GM23338 (cell line): ENCODE data around the gene ABCG8. TPM values are rescaled to one million over a fixed set of nuclear protein-coding genes. Genes with fewer than 3 reads are reported as not detected.

ENCODE experiments used
- ATAC-seq: fragments of 200-7000 bp; cut with Tn5 transposase; 3 replicates; pipeline ENCODE4 v1.9.1; 2020
- DNase-seq: peaks from one replicate; pipeline ENCODE4 v3.0.0-alpha.2; 2015; ENCODE audit warnings: low spot score
- H2AFZ ChIP-seq: fragments of 200-600 bp; sonication (generic); 2 replicates; pipeline ENCODE4 v1.8.0; 2016; ENCODE audit warnings: antibody characterized with exemption, mild to moderate bottlenecking, moderate library complexity
- H3F3A ChIP-seq: fragments of 200-600 bp; sonication (generic); replicated peaks from 2 replicates; pipeline ENCODE4 v1.8.0; 2017; ENCODE audit warnings: antibody characterized with exemption, mixed run types, low read depth
- H3K27ac ChIP-seq: fragments of 200-600 bp; sonication (generic); 2 replicates; pipeline ENCODE4 v1.6.1; 2016; ENCODE audit warnings: low read depth
- H3K27me3 ChIP-seq: fragments of 200-600 bp; sonication (generic); 2 replicates; pipeline ENCODE4 v1.8.0; 2016; ENCODE audit warnings: mild to moderate bottlenecking, mixed run types, moderate library complexity; ENCODE audit not compliant: insufficient read depth
- H3K36me3 ChIP-seq: fragments of 200-600 bp; sonication (generic); 2 replicates; pipeline ENCODE4 v1.8.0; 2016; ENCODE audit warnings: mild to moderate bottlenecking; ENCODE audit not compliant: insufficient read depth
- H3K4me1 ChIP-seq: fragments of 200-600 bp; sonication (generic); 2 replicates; pipeline ENCODE4 v1.8.0; 2016; ENCODE audit warnings: mild to moderate bottlenecking, moderate library complexity; ENCODE audit not compliant: insufficient read depth
- H3K4me2 ChIP-seq: fragments of 200-600 bp; sonication (generic); 2 replicates; pipeline ENCODE4 v1.7.1; 2017; ENCODE audit warnings: mixed run types
- H3K4me3 ChIP-seq: fragments of 200-600 bp; sonication (generic); 2 replicates; pipeline ENCODE4 v1.6.1; 2016; ENCODE audit warnings: mixed run types
- H3K79me2 ChIP-seq: fragments of 200-600 bp; sonication (generic); replicated peaks from 2 replicates; pipeline ENCODE4 v1.8.0; 2017; ENCODE audit warnings: mild to moderate bottlenecking; ENCODE audit not compliant: insufficient read depth
- H3K9me2 ChIP-seq: fragments of 200-600 bp; sonication (generic); 2 replicates; pipeline ENCODE4 v1.8.0; 2017; ENCODE audit not compliant: insufficient read depth
- H4K20me1 ChIP-seq: fragments of 200-600 bp; sonication (generic); replicated peaks from 2 replicates; pipeline ENCODE4 v1.8.0; 2017; ENCODE audit warnings: mild to moderate bottlenecking; ENCODE audit not compliant: insufficient read depth
- H3K27ac Mint-ChIP-seq: 2 replicates; pipeline ENCODE4 v1.8.0; 2020; ENCODE audit warnings: inconsistent platforms, mild to moderate bottlenecking, moderate library complexity, mixed read lengths
- H3K27me3 Mint-ChIP-seq: 3 replicates; pipeline ENCODE4 v1.8.0; 2022; ENCODE audit warnings: low read depth, mild to moderate bottlenecking, moderate library complexity, mixed read lengths, inconsistent platforms; ENCODE audit not compliant: insufficient read depth, poor library complexity
- H3K36me3 Mint-ChIP-seq: 3 replicates; pipeline ENCODE4 v1.8.0; 2021; ENCODE audit warnings: low read depth, mild to moderate bottlenecking, inconsistent platforms, moderate library complexity, mixed read lengths
- H3K4me1 Mint-ChIP-seq: 3 replicates; pipeline ENCODE4 v1.8.0; 2020; ENCODE audit warnings: mild to moderate bottlenecking, inconsistent platforms, mixed read lengths
- H3K4me3 Mint-ChIP-seq: 3 replicates; pipeline ENCODE4 v1.8.0; 2021; ENCODE audit warnings: moderate library complexity, mild to moderate bottlenecking, inconsistent platforms, mixed read lengths
- H3K9me3 Mint-ChIP-seq: 3 replicates; pipeline ENCODE4 v1.8.0; 2020; ENCODE audit warnings: moderate library complexity, mild to moderate bottlenecking, inconsistent platforms, mixed read lengths
- CREB1 ChIP-seq: fragments of 250-450 bp; sonication (Bioruptor Pico); IDR thresholded peaks from 2 replicates; pipeline ENCODE4 v1.5.0; 2020; ENCODE audit warnings: low read depth, mild to moderate bottlenecking, moderate library complexity
- EZH2 ChIP-seq: fragments of 200-600 bp; sonication (generic); IDR thresholded peaks from one replicate; pipeline ENCODE4 v1.8.0; 2017; ENCODE audit warnings: antibody characterized with exemption, mild to moderate bottlenecking, low read depth; ENCODE audit not compliant: unreplicated experiment
- EZH2phosphoT487 ChIP-seq: fragments of 200-600 bp; sonication (generic); IDR thresholded peaks from one replicate; pipeline ENCODE4 v1.8.1; 2018; ENCODE audit warnings: antibody characterized with exemption; ENCODE audit not compliant: unreplicated experiment
- JUNB ChIP-seq: IDR thresholded peaks from one replicate; pipeline ENCODE4 v1.6.1; 2016; ENCODE audit warnings: antibody characterized with exemption; ENCODE audit not compliant: unreplicated experiment
- NANOG ChIP-seq: IDR thresholded peaks from 2 replicates; pipeline ENCODE4 v1.6.1; 2016; ENCODE audit warnings: antibody characterized with exemption, borderline replicate concordance
- POLR2AphosphoS5 ChIP-seq: IDR thresholded peaks from 2 replicates; pipeline ENCODE4 v1.6.1; 2016; ENCODE audit warnings: antibody characterized with exemption, low read depth
- ZNF114 ChIP-seq: fragments of 250-450 bp; sonication (Bioruptor Pico); IDR thresholded peaks from 2 replicates; pipeline ENCODE4 v1.5.0; 2020; ENCODE audit warnings: mild to moderate bottlenecking, moderate library complexity
- ZNF331 ChIP-seq: fragments of 250-450 bp; sonication (Bioruptor Pico); IDR thresholded peaks from 2 replicates; pipeline ENCODE4 v1.5.0; 2020; ENCODE audit warnings: low read depth, mild to moderate bottlenecking, moderate library complexity
- ZNF462 ChIP-seq: fragments of 250-450 bp; sonication (Bioruptor Pico); IDR thresholded peaks from 2 replicates; pipeline ENCODE4 v1.5.0; 2020; ENCODE audit warnings: mild to moderate bottlenecking, moderate library complexity
- polyA plus RNA-seq: library from polyadenylated mRNA; unstranded; fragments of >200 nt; fragmentation: Nextera tagmentation; extraction: Ambion mirVana; gene quantifications from 2 replicates; pipeline ENCODE4 v1.2.1, GENCODE V29; 2016
- total RNA-seq: library from RNA; depleted of rRNA; stranded (reverse); fragments of >200 nt; shearing (Covaris generic); gene quantifications from 2 replicates; pipeline ENCODE4 v1.2.3, GENCODE V29; 2014
- TF ChIP-seq, protein P1 (sequence below): IDR thresholded peaks from 2 replicates; pipeline ENCODE4 v1.6.1; 2016; ENCODE audit warnings: antibody characterized with exemption
- TF ChIP-seq, protein P2 (sequence below), 2 experiments: fragments of 200-600 bp in 1 of 2; sonication (generic) in 1 of 2; conservative IDR thresholded peaks; 2 replicates each; pipeline versions ENCODE4 v1.5.1 to v1.6.1; 2016 to 2017; ENCODE audit warnings: antibody characterized with exemption in 2 of 2, low read depth in 2 of 2, mild to moderate bottlenecking in 2 of 2, moderate library complexity in 1 of 2

Gene ABCG8
- total and polyA plus RNA-seq, 2 experiments from 2014 or later, result 0.19 to 0.35 TPM

DNA sequence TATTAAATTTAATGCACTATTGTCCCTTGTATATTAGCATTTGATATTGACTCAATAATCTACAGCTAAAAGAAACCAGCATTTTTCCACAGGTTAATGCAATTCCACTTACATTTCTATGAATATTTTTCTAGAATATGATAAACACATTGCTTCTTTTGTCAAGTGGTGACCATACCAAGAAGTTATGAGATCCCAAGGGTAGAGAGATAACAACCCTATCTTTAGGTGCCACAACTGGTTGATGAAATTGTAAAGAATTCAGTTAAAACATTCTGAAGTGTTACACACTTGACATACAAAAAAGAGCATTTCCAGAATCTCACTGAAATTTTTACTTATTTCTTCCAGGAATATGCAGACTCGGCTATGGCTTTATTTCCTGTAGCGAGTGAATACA, 56.0 kb downstream of the ABCG8 start:
- TF ChIP-seq ZNF114 (CRISPR knock-in tag), result no peak
- TF ChIP-seq, protein P1, sequence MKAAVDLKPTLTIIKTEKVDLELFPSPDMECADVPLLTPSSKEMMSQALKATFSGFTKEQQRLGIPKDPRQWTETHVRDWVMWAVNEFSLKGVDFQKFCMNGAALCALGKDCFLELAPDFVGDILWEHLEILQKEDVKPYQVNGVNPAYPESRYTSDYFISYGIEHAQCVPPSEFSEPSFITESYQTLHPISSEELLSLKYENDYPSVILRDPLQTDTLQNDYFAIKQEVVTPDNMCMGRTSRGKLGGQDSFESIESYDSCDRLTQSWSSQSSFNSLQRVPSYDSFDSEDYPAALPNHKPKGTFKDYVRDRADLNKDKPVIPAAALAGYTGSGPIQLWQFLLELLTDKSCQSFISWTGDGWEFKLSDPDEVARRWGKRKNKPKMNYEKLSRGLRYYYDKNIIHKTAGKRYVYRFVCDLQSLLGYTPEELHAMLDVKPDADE, result no peak
- TF ChIP-seq, protein P2, sequence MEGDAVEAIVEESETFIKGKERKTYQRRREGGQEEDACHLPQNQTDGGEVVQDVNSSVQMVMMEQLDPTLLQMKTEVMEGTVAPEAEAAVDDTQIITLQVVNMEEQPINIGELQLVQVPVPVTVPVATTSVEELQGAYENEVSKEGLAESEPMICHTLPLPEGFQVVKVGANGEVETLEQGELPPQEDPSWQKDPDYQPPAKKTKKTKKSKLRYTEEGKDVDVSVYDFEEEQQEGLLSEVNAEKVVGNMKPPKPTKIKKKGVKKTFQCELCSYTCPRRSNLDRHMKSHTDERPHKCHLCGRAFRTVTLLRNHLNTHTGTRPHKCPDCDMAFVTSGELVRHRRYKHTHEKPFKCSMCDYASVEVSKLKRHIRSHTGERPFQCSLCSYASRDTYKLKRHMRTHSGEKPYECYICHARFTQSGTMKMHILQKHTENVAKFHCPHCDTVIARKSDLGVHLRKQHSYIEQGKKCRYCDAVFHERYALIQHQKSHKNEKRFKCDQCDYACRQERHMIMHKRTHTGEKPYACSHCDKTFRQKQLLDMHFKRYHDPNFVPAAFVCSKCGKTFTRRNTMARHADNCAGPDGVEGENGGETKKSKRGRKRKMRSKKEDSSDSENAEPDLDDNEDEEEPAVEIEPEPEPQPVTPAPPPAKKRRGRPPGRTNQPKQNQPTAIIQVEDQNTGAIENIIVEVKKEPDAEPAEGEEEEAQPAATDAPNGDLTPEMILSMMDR (conservative IDR thresholded peaks at IDR 0.05; ENCODE audit: low read depth in 2 of 2), result no peak
- TF ChIP-seq EZH2phosphoT487, result no peak
- no peak for DNase-seq
- H3K4me1 ChIP-seq, result no peaks in the 10 kb centered on the region
- H3K4me2 ChIP-seq, result no peak overlapping the region
- H3K4me3 ChIP-seq, result no peak overlapping the region
- H3K27ac ChIP-seq, result no peak overlapping the region
- H3K36me3 Mint-ChIP-seq, result peaks cover 89% of the 10 kb centered on the region
- H3K9me2 ChIP-seq, result no peaks in the 10 kb centered on the region
- H3K4me3 Mint-ChIP-seq, result no peak overlapping the region
- peaks cover 3% of the 10 kb centered on the region; the same call in 1 of the 3 replicates for H3K4me1 Mint-ChIP-seq
- peaks cover 5% of the 10 kb centered on the region; the same call in 1 of the 2 replicates for H3F3A ChIP-seq
- H3K9me3 Mint-ChIP-seq, result no peaks in the 10 kb centered on the region
- H4K20me1 ChIP-seq, result peaks cover 6% of the 10 kb centered on the region; the same call in 1 of the 2 replicates
- no peaks in the 10 kb centered on the region for H3K79me2 ChIP-seq
- no peak overlapping the region for H2AFZ ChIP-seq
- peaks cover 67% of the 10 kb centered on the region for H3K36me3 ChIP-seq
- H3K27me3 ChIP-seq, result no peaks in the 10 kb centered on the region
- peaks cover 10% of the 10 kb centered on the region for H3K27me3 Mint-ChIP-seq
- H3K27ac Mint-ChIP-seq, result no peak overlapping the region
- ATAC-seq, result no peak

DNA sequence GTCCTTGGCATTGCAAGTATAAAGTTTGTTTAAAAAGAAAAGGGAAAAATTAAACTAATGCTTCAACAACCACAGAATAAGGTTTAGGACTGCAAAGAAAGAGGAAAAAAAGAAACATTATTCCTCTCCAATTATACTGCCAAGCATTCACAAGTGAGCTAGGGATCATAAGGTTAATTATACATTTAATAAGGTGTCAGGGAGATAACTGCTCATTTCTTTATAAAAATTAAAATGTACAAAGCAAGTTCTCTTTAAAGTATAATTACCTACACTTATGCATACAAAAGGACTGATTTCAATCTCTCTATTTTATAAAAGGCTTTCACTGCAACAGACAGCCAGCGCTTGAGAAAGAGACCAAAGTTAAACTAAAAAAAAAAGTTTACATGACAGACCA, 58.1 kb downstream of the ABCG8 start:
- DNase-seq (no peak), ATAC-seq (no peak)
- Histone ChIP-seq H3K27me3 (no peaks in the 10 kb centered on the region), H3K4me2 (no peak overlapping the region), H3K79me2 (no peaks in the 10 kb centered on the region), H3F3A (peaks cover 5% of the 10 kb centered on the region; the same call in 1 of the 2 replicates), H3K4me3 (no peak overlapping the region), H4K20me1 (peaks cover 10% of the 10 kb centered on the region; the same call in 1 of the 2 replicates), H3K9me2 (no peaks in the 10 kb centered on the region), H3K27ac (no peak overlapping the region), H2AFZ (no peak overlapping the region), H3K4me1 (no peaks in the 10 kb centered on the region), H3K36me3 (peaks cover 56% of the 10 kb centered on the region)
- Mint-ChIP-seq H3K36me3 (peaks cover 85% of the 10 kb centered on the region), H3K4me1 (peaks cover 3% of the 10 kb centered on the region; the same call in 1 of the 3 replicates), H3K9me3 (no peaks in the 10 kb centered on the region), H3K27me3 (peaks cover 5% of the 10 kb centered on the region), H3K27ac (no peak overlapping the region), H3K4me3 (no peak overlapping the region)
- TF ChIP-seq EZH2, result no peak
- TF ChIP-seq JUNB, result no peak
- no peak for TF ChIP-seq ZNF114 (CRISPR knock-in tag)
- no peak for TF ChIP-seq ZNF331 (CRISPR knock-in tag)
- TF ChIP-seq ZNF462 (CRISPR knock-in tag), result no peak
- no peak for TF ChIP-seq NANOG
- TF ChIP-seq, protein P1, result no peak
- no peak for TF ChIP-seq EZH2phosphoT487
- TF ChIP-seq POLR2AphosphoS5, result no peak
- TF ChIP-seq CREB1, result no peak
